ENCODE data around the gene SPDYC. TPM values are rescaled to one million over a fixed set of nuclear protein-coding genes. Genes with fewer than 3 reads are reported as not detected.

The SPDYC gene
- total and polyA plus RNA-seq, 2 of the 13 experiments (the other 11 are each of a cell fraction or from before 2014, with no cell fraction given): 0.15 to 0.33 TPM

DNA sequence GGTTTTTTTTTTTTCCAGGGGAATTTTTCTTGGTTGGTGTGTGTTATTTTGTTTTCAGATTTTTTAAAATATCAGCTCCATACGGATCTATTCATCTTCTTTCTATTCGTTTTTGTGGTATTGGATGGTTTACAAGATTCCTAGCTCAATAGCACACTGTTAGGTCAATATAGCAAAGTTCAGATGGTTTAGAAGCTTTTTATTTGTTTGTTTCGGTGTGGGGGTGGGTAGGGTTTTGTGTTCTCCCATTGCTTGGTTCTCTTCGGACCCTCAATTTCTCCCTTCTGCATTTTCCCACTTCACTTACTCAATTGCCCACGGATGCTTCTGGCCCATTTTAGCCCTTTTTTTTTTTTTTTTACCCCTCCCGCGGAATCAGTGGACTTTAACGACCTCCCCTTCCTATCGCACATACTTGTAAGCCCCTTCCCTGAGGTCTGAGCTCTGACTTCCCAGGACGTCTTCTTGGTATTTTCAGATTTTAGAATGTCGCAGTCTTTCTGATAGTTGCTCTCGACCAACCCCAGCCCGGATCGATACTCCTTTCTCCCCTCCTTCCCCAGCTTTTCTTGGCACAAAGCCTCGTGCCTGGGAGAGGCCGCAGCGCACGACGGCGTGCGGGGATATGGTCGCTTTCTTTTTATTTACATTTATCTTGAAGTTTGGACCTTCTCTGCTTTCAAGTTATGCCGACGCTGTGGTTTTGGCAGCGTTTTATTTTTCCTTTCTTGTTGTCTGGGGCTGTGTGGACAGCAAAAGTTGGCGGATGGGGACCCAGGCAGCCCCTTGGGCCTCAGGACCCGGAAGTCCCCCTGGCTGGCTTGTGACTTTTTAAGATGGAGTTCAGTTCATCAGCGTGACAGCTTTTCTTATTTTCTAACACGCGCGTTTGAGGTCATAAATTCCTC is 4.4 kb upstream of the SPDYC start (continued):
- TF ChIP-seq, protein P1, sequence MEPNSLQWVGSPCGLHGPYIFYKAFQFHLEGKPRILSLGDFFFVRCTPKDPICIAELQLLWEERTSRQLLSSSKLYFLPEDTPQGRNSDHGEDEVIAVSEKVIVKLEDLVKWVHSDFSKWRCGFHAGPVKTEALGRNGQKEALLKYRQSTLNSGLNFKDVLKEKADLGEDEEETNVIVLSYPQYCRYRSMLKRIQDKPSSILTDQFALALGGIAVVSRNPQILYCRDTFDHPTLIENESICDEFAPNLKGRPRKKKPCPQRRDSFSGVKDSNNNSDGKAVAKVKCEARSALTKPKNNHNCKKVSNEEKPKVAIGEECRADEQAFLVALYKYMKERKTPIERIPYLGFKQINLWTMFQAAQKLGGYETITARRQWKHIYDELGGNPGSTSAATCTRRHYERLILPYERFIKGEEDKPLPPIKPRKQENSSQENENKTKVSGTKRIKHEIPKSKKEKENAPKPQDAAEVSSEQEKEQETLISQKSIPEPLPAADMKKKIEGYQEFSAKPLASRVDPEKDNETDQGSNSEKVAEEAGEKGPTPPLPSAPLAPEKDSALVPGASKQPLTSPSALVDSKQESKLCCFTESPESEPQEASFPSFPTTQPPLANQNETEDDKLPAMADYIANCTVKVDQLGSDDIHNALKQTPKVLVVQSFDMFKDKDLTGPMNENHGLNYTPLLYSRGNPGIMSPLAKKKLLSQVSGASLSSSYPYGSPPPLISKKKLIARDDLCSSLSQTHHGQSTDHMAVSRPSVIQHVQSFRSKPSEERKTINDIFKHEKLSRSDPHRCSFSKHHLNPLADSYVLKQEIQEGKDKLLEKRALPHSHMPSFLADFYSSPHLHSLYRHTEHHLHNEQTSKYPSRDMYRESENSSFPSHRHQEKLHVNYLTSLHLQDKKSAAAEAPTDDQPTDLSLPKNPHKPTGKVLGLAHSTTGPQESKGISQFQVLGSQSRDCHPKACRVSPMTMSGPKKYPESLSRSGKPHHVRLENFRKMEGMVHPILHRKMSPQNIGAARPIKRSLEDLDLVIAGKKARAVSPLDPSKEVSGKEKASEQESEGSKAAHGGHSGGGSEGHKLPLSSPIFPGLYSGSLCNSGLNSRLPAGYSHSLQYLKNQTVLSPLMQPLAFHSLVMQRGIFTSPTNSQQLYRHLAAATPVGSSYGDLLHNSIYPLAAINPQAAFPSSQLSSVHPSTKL (CRISPR knock-in tag; IDR thresholded peaks at IDR 0.05): peak; percentile 87
- TF ChIP-seq NRL (CRISPR knock-in tag; IDR thresholded peaks at IDR 0.05; ENCODE audit: borderline replicate concordance): no peak
- peak; percentile 86; the same call in 1 of the 2 replicates for TF ChIP-seq RNF2 (conservative IDR thresholded peaks at IDR 0.05; ENCODE audit: low read depth)
- TF ChIP-seq, protein P2, sequence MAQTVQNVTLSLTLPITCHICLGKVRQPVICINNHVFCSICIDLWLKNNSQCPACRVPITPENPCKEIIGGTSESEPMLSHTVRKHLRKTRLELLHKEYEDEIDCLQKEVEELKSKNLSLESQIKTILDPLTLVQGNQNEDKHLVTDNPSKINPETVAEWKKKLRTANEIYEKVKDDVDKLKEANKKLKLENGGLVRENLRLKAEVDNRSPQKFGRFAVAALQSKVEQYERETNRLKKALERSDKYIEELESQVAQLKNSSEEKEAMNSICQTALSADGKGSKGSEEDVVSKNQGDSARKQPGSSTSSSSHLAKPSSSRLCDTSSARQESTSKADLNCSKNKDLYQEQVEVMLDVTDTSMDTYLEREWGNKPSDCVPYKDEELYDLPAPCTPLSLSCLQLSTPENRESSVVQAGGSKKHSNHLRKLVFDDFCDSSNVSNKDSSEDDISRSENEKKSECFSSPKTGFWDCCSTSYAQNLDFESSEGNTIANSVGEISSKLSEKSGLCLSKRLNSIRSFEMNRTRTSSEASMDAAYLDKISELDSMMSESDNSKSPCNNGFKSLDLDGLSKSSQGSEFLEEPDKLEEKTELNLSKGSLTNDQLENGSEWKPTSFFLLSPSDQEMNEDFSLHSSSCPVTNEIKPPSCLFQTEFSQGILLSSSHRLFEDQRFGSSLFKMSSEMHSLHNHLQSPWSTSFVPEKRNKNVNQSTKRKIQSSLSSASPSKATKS (CRISPR knock-in tag; IDR thresholded peaks at IDR 0.05): no peak
- peak; percentile 25; the same call in 1 of the 2 replicates for TF ChIP-seq NFKBIZ (CRISPR knock-in tag; IDR thresholded peaks at IDR 0.05)
- no peak for TF ChIP-seq ADNP (CRISPR knock-in tag; IDR thresholded peaks at IDR 0.05)
- TF ChIP-seq, protein P3, sequence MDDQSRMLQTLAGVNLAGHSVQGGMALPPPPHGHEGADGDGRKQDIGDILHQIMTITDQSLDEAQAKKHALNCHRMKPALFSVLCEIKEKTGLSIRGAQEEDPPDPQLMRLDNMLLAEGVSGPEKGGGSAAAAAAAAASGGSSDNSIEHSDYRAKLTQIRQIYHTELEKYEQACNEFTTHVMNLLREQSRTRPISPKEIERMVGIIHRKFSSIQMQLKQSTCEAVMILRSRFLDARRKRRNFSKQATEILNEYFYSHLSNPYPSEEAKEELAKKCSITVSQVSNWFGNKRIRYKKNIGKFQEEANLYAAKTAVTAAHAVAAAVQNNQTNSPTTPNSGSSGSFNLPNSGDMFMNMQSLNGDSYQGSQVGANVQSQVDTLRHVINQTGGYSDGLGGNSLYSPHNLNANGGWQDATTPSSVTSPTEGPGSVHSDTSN (CRISPR knock-in tag; IDR thresholded peaks at IDR 0.05; ENCODE audit: borderline replicate concordance): no peak
- peak; percentile 78 for TF ChIP-seq HDAC2 (CRISPR knock-in tag; IDR thresholded peaks at IDR 0.05)
- peak; percentile 53; the same call in 1 of the 2 replicates for TF ChIP-seq GFI1 (CRISPR knock-in tag; IDR thresholded peaks at IDR 0.05; ENCODE audit: borderline replicate concordance)
- no peak for TF ChIP-seq U2AF2 (IDR thresholded peaks at IDR 0.05; ENCODE audit: low read depth, low read length)
- no peak for TF ChIP-seq NR2F1 (CRISPR knock-in tag; IDR thresholded peaks at IDR 0.05)
- TF ChIP-seq ZNF3 (CRISPR knock-in tag; IDR thresholded peaks at IDR 0.05): 0 out of 2 replicates have a peak, but pooled peaks have one; percentile 7
- peak; percentile 84 for TF ChIP-seq DMAP1 (CRISPR knock-in tag; IDR thresholded peaks at IDR 0.05)
- no peak for TF ChIP-seq NCOA1 (CRISPR knock-in tag; IDR thresholded peaks at IDR 0.05)
- TF ChIP-seq, protein P4, sequence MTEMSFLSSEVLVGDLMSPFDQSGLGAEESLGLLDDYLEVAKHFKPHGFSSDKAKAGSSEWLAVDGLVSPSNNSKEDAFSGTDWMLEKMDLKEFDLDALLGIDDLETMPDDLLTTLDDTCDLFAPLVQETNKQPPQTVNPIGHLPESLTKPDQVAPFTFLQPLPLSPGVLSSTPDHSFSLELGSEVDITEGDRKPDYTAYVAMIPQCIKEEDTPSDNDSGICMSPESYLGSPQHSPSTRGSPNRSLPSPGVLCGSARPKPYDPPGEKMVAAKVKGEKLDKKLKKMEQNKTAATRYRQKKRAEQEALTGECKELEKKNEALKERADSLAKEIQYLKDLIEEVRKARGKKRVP (CRISPR knock-in tag; IDR thresholded peaks at IDR 0.05): no peak
- TF ChIP-seq, protein P5, sequence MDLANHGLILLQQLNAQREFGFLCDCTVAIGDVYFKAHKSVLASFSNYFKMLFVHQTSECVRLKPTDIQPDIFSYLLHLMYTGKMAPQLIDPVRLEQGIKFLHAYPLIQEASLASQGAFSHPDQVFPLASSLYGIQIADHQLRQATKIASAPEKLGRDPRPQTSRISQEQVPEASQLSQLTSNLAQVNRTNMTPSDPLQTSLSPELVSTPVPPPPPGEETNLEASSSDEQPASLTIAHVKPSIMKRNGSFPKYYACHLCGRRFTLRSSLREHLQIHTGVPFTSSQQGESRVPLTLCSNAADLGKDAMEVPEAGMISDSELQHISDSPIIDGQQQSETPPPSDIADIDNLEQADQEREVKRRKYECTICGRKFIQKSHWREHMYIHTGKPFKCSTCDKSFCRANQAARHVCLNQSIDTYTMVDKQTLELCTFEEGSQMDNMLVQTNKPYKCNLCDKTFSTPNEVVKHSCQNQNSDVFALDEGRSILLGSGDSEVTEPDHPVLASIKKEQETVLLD (CRISPR knock-in tag; IDR thresholded peaks at IDR 0.05; ENCODE audit: low read depth): no peak
- no peak for TF ChIP-seq ZNF619 (CRISPR knock-in tag; IDR thresholded peaks at IDR 0.05)

Data from HepG2 (cell line).